ENCODE results near the gene LIPN.
A peak's percentile ranks its signal among the peaks of the same experiment; 100 is the strongest.

DNA sequence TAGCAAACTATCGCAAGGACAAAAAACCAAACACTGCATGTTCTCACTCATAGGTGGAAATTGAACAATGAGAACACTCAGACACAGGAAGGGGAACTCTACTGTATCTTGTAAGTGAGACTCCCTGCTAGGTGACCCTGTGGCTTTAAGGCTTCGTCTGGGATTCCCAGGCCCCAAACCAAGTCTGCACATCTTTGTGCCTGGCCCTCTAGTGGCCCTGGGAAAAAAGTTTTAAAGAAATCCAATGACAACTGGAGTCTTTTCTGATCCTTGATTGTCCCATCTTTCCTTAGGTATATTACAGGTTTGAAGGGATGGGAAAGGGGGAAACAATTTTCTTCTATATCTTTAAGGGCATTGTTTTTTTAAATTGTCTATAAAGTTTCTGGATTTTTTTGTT lies 32.1 kb downstream of the LIPN start:
- peak; percentile 44 to 78 (median 65) for TF ChIP-seq CTCF (IDR thresholded peaks at IDR 0.05; ENCODE audit: control extremely low read depth in 1 of 3, insufficient read depth in 1 of 3, low read depth in 1 of 3, low read length in 3 of 3)
- TF ChIP-seq EZH2 (IDR thresholded peaks at IDR 0.05; ENCODE audit: low read depth, low read length, severe bottlenecking): no peak
- TF ChIP-seq POLR2A (IDR thresholded peaks at IDR 0.05; ENCODE audit: control extremely low read depth in 1 of 2, low read depth in 2 of 2, low read length in 2 of 2): no peak
- TF ChIP-seq EP300 (IDR thresholded peaks at IDR 0.05; ENCODE audit: borderline replicate concordance in 1 of 2, low read depth in 2 of 2, low read length in 2 of 2): no peak
- TF ChIP-seq, protein P1, sequence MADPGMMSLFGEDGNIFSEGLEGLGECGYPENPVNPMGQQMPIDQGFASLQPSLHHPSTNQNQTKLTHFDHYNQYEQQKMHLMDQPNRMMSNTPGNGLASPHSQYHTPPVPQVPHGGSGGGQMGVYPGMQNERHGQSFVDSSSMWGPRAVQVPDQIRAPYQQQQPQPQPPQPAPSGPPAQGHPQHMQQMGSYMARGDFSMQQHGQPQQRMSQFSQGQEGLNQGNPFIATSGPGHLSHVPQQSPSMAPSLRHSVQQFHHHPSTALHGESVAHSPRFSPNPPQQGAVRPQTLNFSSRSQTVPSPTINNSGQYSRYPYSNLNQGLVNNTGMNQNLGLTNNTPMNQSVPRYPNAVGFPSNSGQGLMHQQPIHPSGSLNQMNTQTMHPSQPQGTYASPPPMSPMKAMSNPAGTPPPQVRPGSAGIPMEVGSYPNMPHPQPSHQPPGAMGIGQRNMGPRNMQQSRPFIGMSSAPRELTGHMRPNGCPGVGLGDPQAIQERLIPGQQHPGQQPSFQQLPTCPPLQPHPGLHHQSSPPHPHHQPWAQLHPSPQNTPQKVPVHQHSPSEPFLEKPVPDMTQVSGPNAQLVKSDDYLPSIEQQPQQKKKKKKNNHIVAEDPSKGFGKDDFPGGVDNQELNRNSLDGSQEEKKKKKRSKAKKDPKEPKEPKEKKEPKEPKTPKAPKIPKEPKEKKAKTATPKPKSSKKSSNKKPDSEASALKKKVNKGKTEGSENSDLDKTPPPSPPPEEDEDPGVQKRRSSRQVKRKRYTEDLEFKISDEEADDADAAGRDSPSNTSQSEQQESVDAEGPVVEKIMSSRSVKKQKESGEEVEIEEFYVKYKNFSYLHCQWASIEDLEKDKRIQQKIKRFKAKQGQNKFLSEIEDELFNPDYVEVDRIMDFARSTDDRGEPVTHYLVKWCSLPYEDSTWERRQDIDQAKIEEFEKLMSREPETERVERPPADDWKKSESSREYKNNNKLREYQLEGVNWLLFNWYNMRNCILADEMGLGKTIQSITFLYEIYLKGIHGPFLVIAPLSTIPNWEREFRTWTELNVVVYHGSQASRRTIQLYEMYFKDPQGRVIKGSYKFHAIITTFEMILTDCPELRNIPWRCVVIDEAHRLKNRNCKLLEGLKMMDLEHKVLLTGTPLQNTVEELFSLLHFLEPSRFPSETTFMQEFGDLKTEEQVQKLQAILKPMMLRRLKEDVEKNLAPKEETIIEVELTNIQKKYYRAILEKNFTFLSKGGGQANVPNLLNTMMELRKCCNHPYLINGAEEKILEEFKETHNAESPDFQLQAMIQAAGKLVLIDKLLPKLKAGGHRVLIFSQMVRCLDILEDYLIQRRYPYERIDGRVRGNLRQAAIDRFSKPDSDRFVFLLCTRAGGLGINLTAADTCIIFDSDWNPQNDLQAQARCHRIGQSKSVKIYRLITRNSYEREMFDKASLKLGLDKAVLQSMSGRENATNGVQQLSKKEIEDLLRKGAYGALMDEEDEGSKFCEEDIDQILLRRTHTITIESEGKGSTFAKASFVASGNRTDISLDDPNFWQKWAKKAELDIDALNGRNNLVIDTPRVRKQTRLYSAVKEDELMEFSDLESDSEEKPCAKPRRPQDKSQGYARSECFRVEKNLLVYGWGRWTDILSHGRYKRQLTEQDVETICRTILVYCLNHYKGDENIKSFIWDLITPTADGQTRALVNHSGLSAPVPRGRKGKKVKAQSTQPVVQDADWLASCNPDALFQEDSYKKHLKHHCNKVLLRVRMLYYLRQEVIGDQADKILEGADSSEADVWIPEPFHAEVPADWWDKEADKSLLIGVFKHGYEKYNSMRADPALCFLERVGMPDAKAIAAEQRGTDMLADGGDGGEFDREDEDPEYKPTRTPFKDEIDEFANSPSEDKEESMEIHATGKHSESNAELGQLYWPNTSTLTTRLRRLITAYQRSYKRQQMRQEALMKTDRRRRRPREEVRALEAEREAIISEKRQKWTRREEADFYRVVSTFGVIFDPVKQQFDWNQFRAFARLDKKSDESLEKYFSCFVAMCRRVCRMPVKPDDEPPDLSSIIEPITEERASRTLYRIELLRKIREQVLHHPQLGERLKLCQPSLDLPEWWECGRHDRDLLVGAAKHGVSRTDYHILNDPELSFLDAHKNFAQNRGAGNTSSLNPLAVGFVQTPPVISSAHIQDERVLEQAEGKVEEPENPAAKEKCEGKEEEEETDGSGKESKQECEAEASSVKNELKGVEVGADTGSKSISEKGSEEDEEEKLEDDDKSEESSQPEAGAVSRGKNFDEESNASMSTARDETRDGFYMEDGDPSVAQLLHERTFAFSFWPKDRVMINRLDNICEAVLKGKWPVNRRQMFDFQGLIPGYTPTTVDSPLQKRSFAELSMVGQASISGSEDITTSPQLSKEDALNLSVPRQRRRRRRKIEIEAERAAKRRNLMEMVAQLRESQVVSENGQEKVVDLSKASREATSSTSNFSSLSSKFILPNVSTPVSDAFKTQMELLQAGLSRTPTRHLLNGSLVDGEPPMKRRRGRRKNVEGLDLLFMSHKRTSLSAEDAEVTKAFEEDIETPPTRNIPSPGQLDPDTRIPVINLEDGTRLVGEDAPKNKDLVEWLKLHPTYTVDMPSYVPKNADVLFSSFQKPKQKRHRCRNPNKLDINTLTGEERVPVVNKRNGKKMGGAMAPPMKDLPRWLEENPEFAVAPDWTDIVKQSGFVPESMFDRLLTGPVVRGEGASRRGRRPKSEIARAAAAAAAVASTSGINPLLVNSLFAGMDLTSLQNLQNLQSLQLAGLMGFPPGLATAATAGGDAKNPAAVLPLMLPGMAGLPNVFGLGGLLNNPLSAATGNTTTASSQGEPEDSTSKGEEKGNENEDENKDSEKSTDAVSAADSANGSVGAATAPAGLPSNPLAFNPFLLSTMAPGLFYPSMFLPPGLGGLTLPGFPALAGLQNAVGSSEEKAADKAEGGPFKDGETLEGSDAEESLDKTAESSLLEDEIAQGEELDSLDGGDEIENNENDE (IDR thresholded peaks at IDR 0.05; ENCODE audit: insufficient replicate concordance, low read length): no peak
- TF ChIP-seq KDM1A (IDR thresholded peaks at IDR 0.05; ENCODE audit: borderline replicate concordance, low read length): no peak
- no peak for TF ChIP-seq RFX5 (IDR thresholded peaks at IDR 0.05; ENCODE audit: borderline replicate concordance, low read depth, low read length)
- TF ChIP-seq JUND (IDR thresholded peaks at IDR 0.05; ENCODE audit: low read length): no peak
- no peak for TF ChIP-seq POLR2AphosphoS5 (IDR thresholded peaks at IDR 0.05; ENCODE audit: low read depth, low read length)
